Measurements from ENCODE around the gene C14orf119.

The C14orf119 gene

GRCh38 chr14:23149745-23150144, 54.4 kb downstream of the C14orf119 start:
- DNase-seq (ENCODE audit: low spot score), result no peak

Measured in HuH-7.5 (cell line).